ENCODE results near the gene SRXN1. TPM values are rescaled to one million over a fixed set of nuclear protein-coding genes. Genes with fewer than 3 reads are reported as not detected.

The SRXN1 gene
- polyA plus RNA-seq, 1 donor from 2014 or later = 6.9 TPM

DNA sequence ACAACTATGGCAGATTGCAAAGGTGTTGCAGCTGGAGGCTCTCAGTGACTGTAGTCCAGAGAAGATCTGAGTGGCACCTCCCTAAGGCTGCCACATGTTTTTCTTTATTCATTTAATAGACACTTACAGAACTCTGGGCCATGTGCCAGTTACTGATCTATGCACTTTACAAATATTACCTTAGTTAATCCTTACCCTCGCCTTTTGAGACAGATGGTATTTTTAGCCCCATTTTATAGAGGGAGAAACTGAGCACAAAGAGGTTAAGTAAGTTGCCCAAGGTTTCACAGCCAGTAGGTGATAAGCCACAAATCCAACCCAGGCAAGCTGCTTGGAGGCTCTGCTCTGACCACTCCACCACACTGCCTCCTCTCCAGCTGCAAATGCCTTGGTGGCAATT, 29.1 kb upstream of the SRXN1 start:
- Histone ChIP-seq H3K4me2 (ENCODE audit: low read length) (no peak overlapping the region), H3K9ac (ENCODE audit: low read length) (no peak overlapping the region), H3K27me3 (ENCODE audit: insufficient read depth, low read depth, low read length) (no peaks in the 10 kb centered on the region), H3K4me3 (ENCODE audit: low read length) (no peak overlapping the region), H3K27ac (ENCODE audit: low read length) (no peak overlapping the region), H3F3A (ENCODE audit: insufficient read depth, low read length, poor library complexity, severe bottlenecking) (no peaks in the 10 kb centered on the region), H3K9me3 (ENCODE audit: low read length) (no peaks in the 10 kb centered on the region), H3K79me2 (replicated peaks; ENCODE audit: insufficient read depth, low read length) (peaks cover 6% of the 10 kb centered on the region), H3K9me2 (ENCODE audit: insufficient read depth, low read length) (no peaks in the 10 kb centered on the region), H4K20me1 (ENCODE audit: insufficient read depth) (no peaks in the 10 kb centered on the region), H3K36me3 (ENCODE audit: insufficient read depth, low read length) (no peaks in the 10 kb centered on the region), H2AFZ (ENCODE audit: low read depth, low read length) (no peak overlapping the region)
- TF ChIP-seq EP300 (conservative IDR thresholded peaks at IDR 0.05; ENCODE audit: poor library complexity, severe bottlenecking) (no peak), TAF1 (IDR thresholded peaks at IDR 0.05; ENCODE audit: low read depth) (no peak), POLR2AphosphoS5 (IDR thresholded peaks at IDR 0.05) (no peak), EZH2 (IDR thresholded peaks at IDR 0.05; ENCODE audit: borderline replicate concordance, insufficient read depth, low read length, poor library complexity, severe bottlenecking) (no peak), SMC3 (conservative IDR thresholded peaks at IDR 0.05; ENCODE audit: poor library complexity) (no peak), MXI1 (conservative IDR thresholded peaks at IDR 0.05; ENCODE audit: poor library complexity, severe bottlenecking) (no peak), RAD21 (conservative IDR thresholded peaks at IDR 0.05) (no peak)
- TF ChIP-seq, protein P1, sequence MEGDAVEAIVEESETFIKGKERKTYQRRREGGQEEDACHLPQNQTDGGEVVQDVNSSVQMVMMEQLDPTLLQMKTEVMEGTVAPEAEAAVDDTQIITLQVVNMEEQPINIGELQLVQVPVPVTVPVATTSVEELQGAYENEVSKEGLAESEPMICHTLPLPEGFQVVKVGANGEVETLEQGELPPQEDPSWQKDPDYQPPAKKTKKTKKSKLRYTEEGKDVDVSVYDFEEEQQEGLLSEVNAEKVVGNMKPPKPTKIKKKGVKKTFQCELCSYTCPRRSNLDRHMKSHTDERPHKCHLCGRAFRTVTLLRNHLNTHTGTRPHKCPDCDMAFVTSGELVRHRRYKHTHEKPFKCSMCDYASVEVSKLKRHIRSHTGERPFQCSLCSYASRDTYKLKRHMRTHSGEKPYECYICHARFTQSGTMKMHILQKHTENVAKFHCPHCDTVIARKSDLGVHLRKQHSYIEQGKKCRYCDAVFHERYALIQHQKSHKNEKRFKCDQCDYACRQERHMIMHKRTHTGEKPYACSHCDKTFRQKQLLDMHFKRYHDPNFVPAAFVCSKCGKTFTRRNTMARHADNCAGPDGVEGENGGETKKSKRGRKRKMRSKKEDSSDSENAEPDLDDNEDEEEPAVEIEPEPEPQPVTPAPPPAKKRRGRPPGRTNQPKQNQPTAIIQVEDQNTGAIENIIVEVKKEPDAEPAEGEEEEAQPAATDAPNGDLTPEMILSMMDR (IDR thresholded peaks at IDR 0.05; ENCODE audit: poor library complexity, severe bottlenecking) = no peak
- TF ChIP-seq, protein P2, sequence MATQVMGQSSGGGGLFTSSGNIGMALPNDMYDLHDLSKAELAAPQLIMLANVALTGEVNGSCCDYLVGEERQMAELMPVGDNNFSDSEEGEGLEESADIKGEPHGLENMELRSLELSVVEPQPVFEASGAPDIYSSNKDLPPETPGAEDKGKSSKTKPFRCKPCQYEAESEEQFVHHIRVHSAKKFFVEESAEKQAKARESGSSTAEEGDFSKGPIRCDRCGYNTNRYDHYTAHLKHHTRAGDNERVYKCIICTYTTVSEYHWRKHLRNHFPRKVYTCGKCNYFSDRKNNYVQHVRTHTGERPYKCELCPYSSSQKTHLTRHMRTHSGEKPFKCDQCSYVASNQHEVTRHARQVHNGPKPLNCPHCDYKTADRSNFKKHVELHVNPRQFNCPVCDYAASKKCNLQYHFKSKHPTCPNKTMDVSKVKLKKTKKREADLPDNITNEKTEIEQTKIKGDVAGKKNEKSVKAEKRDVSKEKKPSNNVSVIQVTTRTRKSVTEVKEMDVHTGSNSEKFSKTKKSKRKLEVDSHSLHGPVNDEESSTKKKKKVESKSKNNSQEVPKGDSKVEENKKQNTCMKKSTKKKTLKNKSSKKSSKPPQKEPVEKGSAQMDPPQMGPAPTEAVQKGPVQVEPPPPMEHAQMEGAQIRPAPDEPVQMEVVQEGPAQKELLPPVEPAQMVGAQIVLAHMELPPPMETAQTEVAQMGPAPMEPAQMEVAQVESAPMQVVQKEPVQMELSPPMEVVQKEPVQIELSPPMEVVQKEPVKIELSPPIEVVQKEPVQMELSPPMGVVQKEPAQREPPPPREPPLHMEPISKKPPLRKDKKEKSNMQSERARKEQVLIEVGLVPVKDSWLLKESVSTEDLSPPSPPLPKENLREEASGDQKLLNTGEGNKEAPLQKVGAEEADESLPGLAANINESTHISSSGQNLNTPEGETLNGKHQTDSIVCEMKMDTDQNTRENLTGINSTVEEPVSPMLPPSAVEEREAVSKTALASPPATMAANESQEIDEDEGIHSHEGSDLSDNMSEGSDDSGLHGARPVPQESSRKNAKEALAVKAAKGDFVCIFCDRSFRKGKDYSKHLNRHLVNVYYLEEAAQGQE (IDR thresholded peaks at IDR 0.05; ENCODE audit: borderline replicate concordance) = no peak

DNA sequence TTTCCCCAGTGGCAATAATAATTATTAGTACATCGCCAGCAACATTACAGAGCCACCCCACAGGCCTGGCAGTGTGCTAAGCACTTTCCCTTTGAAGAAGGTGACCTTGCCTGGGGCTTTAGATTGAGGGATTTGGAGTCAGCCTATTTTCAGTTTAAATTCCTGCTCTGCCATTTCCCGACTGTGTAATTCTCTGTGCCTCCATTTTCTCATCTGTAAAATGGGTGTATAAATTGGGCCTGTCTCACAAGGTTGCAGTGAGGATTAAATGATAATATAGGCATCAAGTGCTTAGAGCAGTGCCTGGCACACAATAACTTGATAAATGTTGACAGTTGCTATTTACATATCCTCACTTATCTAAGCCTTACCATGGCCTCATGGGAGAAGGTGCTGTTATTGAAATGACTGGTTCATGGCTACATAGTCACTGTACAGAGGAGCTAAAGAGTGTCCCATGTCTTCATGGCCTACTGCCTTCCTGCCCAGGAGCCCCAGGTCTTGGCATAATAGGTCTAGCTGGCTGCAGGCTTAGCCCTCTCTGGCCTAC, 27.7 kb upstream of the SRXN1 start:
- Histone ChIP-seq H3K36me3 (ENCODE audit: insufficient read depth, low read length) (no peaks in the 10 kb centered on the region), H4K20me1 (ENCODE audit: insufficient read depth) (no peaks in the 10 kb centered on the region), H3F3A (ENCODE audit: insufficient read depth, low read length, poor library complexity, severe bottlenecking) (no peaks in the 10 kb centered on the region), H3K4me3 (ENCODE audit: low read length) (no peak overlapping the region), H3K9ac (ENCODE audit: low read length) (no peak overlapping the region), H3K9me3 (ENCODE audit: low read length) (no peaks in the 10 kb centered on the region), H3K9me2 (ENCODE audit: insufficient read depth, low read length) (no peaks in the 10 kb centered on the region), H3K4me2 (ENCODE audit: low read length) (no peak overlapping the region), H3K27me3 (ENCODE audit: insufficient read depth, low read depth, low read length) (no peaks in the 10 kb centered on the region), H3K79me2 (replicated peaks; ENCODE audit: insufficient read depth, low read length) (peaks cover 20% of the 10 kb centered on the region), H3K27ac (ENCODE audit: low read length) (no peak overlapping the region), H2AFZ (ENCODE audit: low read depth, low read length) (no peak overlapping the region)
- TF ChIP-seq, protein P2 (IDR thresholded peaks at IDR 0.05; ENCODE audit: borderline replicate concordance) = no peak
- TF ChIP-seq EZH2 (IDR thresholded peaks at IDR 0.05; ENCODE audit: borderline replicate concordance, insufficient read depth, low read length, poor library complexity, severe bottlenecking) (no peak), TAF1 (IDR thresholded peaks at IDR 0.05; ENCODE audit: low read depth) (no peak), POLR2AphosphoS5 (IDR thresholded peaks at IDR 0.05) (no peak), MXI1 (conservative IDR thresholded peaks at IDR 0.05; ENCODE audit: poor library complexity, severe bottlenecking) (no peak), EP300 (conservative IDR thresholded peaks at IDR 0.05; ENCODE audit: poor library complexity, severe bottlenecking) (no peak), RAD21 (conservative IDR thresholded peaks at IDR 0.05) (no peak), SMC3 (conservative IDR thresholded peaks at IDR 0.05; ENCODE audit: poor library complexity) (no peak)
- TF ChIP-seq, protein P1 (IDR thresholded peaks at IDR 0.05; ENCODE audit: poor library complexity, severe bottlenecking) = no peak
